Duodenal mucosa (tissue), 2 donors: ENCODE results near the gene SMC4.
A peak's percentile ranks its signal among the peaks of the same experiment; 100 is the strongest.

ENCODE experiments used
- H3K27ac ChIP-seq: one replicate; pipeline ENCODE4 v1.7.0; 2013; ENCODE audit warnings: low read depth, low read length
- H3K27me3 ChIP-seq, 2 donors: one replicate each; pipeline ENCODE4 v1.7.0; 2013; ENCODE audit warnings: low read length in 2 of 2, control low read depth in 1 of 2; ENCODE audit not compliant: insufficient read depth in 2 of 2, control insufficient read depth in 1 of 2
- H3K36me3 ChIP-seq, 2 donors: one replicate each; pipeline ENCODE4 v1.7.0; 2013; ENCODE audit warnings: low read length in 2 of 2, control low read depth in 1 of 2; ENCODE audit not compliant: insufficient read depth in 2 of 2, control insufficient read depth in 1 of 2
- H3K4me1 ChIP-seq, 2 donors: one replicate each; pipeline ENCODE4 v1.7.0; 2013; ENCODE audit warnings: low read length in 2 of 2, control low read depth in 1 of 2; ENCODE audit not compliant: insufficient read depth in 2 of 2, control insufficient read depth in 1 of 2
- H3K4me3 ChIP-seq, 2 donors: one replicate each; pipeline ENCODE4 v1.7.0; 2013; ENCODE audit warnings: low read length in 2 of 2, low read depth in 1 of 2
- H3K9ac ChIP-seq, 2 donors: one replicate each; pipeline ENCODE4 v1.7.0; 2013; ENCODE audit warnings: low read length in 2 of 2, low read depth in 1 of 2
- H3K9me3 ChIP-seq, 2 donors: one replicate each; pipeline ENCODE4 v1.7.0; 2013; ENCODE audit warnings: low read length in 2 of 2, control low read depth in 1 of 2; ENCODE audit not compliant: control insufficient read depth in 1 of 2

Gene SMC4

DNA sequence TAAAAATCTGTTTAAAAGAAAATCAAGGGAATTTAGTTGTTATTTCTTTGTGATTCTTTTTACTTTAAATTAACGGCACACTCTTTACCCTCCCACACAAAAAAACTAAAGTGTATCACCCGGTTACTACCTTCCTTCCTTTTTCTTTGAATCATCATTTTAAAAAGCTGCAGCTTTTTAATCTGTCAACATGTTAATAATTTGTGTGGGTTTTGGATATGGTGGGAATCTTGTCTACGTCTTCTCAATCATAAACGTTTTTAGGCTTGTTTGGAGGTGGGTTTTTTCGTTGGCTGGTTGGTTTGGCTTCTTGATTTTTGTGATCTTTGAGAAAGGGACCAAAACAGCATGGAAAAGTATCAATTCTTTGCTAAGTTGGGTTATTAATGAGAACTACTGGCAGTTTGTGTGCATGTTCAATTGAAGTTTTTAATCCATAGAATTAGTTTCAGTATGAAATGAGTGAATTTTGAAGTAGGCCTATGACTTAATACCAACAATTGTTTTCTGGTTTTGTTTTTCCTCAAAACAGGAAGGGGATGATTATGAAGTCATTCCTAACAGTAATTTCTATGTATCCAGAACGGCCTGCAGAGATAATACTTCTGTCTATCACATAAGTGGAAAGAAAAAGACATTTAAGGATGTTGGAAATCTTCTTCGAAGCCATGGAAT lies 4.5 kb downstream of the SMC4 start:
- H3K4me3 ChIP-seq, result peak overlapping the region in 1 of 2 donors; percentile 26

GRCh38 chr3:160409812-160410610 lies 10.6 kb downstream of the SMC4 start:
- Histone ChIP-seq H3K9me3 (no peaks in the 10 kb centered on the region), H3K27me3 (no peaks in the 10 kb centered on the region), H3K4me1 (no peaks in the 10 kb centered on the region), H3K4me3 (no peak overlapping the region), H3K36me3 (peaks cover 3 to 14% of the 10 kb centered on the region in 2 donors), H3K27ac (no peak overlapping the region), H3K9ac (no peak overlapping the region)

More for the DNA sequence above, 4.5 kb downstream of the SMC4 start:
- Histone ChIP-seq H3K27ac (no peak overlapping the region), H3K4me1 (no peaks in the 10 kb centered on the region), H3K36me3 (peaks cover 0 to 3% of the 10 kb centered on the region in 2 donors), H3K27me3 (no peaks in the 10 kb centered on the region), H3K9me3 (no peaks in the 10 kb centered on the region), H3K9ac (peak overlapping the region in 1 of 2 donors; percentile 91)

DNA sequence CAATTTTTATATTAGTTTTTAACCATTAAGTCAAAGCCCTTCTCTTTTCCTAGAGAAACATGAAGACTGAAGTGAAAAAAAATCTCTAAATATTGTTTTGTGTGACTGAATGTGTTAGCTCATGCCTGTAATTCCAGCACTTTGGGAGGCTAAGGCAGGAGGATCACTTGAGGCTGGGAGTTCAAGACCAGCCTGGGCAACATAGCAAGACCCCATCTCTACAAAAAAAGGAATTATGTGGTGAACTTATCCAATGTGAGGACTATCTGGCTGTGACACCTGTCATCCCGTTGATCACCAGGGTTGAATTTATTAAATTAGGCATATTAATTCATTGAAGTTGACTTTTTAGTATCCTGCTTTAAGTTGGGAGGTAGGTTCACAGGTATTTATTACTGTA lies 13.0 kb downstream of the SMC4 start:
- no peak overlapping the region for H3K27ac ChIP-seq
- no peak overlapping the region for H3K9ac ChIP-seq
- H3K27me3 ChIP-seq, result no peaks in the 10 kb centered on the region
- no peaks in the 10 kb centered on the region for H3K4me1 ChIP-seq
- no peaks in the 10 kb centered on the region for H3K9me3 ChIP-seq
- no peak overlapping the region for H3K4me3 ChIP-seq
- peaks cover 4 to 33% of the 10 kb centered on the region in 2 donors for H3K36me3 ChIP-seq

DNA sequence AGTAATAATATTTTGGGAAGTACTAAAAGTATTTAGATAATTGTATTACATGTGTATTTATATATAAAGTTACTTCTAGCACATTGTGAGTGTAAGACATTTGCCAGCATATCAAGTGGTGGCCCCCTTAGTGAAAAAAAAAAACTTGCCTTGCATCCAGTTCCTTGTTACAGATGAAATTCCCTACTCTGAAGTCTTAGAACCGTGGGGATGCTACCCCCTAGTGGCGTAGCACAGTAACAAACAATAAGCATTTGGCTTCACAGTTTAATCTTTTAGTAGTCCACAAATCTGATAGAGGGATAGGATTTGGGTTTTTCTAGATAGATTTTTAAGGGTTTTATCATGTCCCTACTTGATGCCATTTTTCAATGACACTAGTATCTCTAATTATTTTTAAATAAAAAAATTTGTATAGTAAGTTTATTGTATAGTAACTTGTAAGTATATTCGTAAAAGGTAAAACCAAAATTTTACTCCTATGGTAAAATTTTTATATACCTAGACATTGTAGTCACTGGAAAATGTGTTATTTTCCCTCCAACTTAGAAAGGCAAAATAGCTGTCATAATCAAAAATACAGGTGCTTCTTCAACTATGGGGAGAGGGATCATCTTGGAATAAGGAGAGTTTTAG lies 14.3 kb downstream of the SMC4 start:
- no peaks in the 10 kb centered on the region for H3K9me3 ChIP-seq
- no peaks in the 10 kb centered on the region for H3K27me3 ChIP-seq
- no peak overlapping the region for H3K27ac ChIP-seq
- H3K4me3 ChIP-seq, result no peak overlapping the region
- H3K4me1 ChIP-seq, result no peaks in the 10 kb centered on the region
- no peak overlapping the region for H3K9ac ChIP-seq
- H3K36me3 ChIP-seq, result peaks cover 4 to 43% of the 10 kb centered on the region in 2 donors

DNA sequence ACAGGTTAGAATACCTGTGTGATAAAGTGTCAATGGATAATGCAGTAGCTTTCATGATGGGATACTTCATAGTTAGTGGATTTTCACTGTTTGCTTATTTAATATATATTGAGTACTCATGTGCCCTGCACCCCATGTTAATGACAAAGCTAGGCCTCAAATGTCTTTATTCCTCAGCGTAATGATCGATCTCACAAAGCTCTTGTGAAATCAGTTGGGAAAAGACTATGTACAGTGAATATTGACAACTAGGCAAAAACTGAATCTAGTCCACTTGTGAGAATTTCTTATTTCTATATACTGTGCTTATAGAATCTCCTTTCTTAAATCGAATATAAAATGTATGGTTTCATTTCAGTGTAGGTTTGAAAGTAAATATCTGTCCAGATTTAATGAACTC lies 17.9 kb downstream of the SMC4 start:
- Histone ChIP-seq H3K9me3 (no peaks in the 10 kb centered on the region), H3K27ac (no peak overlapping the region), H3K9ac (no peak overlapping the region), H3K4me3 (no peak overlapping the region), H3K27me3 (no peaks in the 10 kb centered on the region), H3K4me1 (no peaks in the 10 kb centered on the region), H3K36me3 (peaks cover 16 to 63% of the 10 kb centered on the region in 2 donors)

GRCh38 chr3:160427832-160428424 lies 28.5 kb downstream of the SMC4 start:
- Histone ChIP-seq H3K9ac (no peak overlapping the region), H3K27ac (no peak overlapping the region), H3K36me3 (peaks cover 35 to 75% of the 10 kb centered on the region in 2 donors), H3K4me3 (no peak overlapping the region), H3K27me3 (no peaks in the 10 kb centered on the region), H3K4me1 (no peaks in the 10 kb centered on the region), H3K9me3 (no peaks in the 10 kb centered on the region)

DNA sequence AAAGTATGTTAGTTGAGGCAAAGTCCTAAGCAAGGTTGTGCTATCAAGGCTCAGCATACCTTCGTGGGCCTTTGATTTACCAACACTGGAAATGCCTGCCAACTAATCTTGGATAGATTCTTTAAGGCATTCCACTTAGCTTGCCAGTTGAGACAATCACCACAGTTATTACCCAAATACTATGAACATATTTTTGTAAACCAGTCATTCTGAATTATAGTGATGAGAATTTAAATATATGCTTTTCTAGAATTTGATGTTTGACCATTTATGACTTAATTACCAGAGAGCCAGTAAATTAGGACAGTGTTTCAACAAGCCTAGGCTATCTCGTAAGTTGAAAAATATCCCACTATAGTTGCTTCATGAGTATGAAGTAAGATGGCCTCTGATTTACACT lies 34.6 kb downstream of the SMC4 start:
- Histone ChIP-seq H3K4me1 (no peaks in the 10 kb centered on the region), H3K9me3 (no peaks in the 10 kb centered on the region), H3K4me3 (no peak overlapping the region), H3K27me3 (no peaks in the 10 kb centered on the region), H3K9ac (no peak overlapping the region), H3K27ac (no peak overlapping the region), H3K36me3 (peaks cover 22 to 54% of the 10 kb centered on the region in 2 donors)

DNA sequence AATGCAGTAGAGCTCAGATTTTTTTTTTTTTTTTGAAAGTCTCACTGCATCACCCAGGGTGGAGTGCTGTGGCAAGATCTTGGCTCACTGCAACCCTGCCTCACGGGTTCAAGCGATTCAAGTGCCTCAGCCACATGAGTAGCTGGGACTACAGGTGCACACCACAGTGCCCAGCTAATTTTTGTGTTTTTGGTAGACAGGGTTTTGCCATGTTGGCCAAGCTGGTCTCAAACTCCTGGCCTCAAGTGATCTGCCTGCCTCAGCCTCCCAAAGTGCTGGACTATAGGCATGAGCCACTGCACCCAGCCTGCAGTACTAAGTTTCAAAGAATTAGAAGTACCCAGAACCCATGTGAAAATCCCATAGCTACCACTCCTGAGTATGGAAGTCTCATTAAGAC lies 35.6 kb downstream of the SMC4 start:
- no peaks in the 10 kb centered on the region for H3K9me3 ChIP-seq

DNA sequence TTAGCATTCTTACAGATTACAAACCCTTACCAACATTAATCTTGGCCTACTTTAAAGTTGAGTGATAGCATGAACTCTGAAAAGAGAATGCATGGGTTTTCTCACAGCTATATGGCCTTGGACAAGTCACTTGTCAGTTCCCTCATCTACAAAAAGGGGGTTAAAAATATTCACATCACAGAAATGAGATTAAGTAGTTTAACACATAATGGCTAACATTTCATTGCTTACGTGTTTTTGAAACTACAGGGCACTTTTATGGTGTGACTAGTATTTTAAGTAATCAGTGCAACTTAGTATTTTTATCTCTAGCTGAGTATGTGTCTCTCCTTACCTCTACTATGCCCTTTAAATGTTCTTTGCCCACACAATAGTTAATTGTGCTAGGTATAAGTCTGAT lies 36.3 kb downstream of the SMC4 start:
- Histone ChIP-seq H3K9me3 (no peaks in the 10 kb centered on the region), H3K36me3 (peaks cover 16 to 43% of the 10 kb centered on the region in 2 donors), H3K4me1 (no peaks in the 10 kb centered on the region), H3K4me3 (no peak overlapping the region), H3K9ac (no peak overlapping the region), H3K27me3 (no peaks in the 10 kb centered on the region), H3K27ac (no peak overlapping the region)

More for the DNA sequence above, 35.6 kb downstream of the SMC4 start:
- H3K4me1 ChIP-seq, result no peaks in the 10 kb centered on the region
- H3K27ac ChIP-seq, result no peak overlapping the region
- no peaks in the 10 kb centered on the region for H3K27me3 ChIP-seq
- peaks cover 21 to 49% of the 10 kb centered on the region in 2 donors for H3K36me3 ChIP-seq
- no peak overlapping the region for H3K4me3 ChIP-seq
- H3K9ac ChIP-seq, result no peak overlapping the region

DNA sequence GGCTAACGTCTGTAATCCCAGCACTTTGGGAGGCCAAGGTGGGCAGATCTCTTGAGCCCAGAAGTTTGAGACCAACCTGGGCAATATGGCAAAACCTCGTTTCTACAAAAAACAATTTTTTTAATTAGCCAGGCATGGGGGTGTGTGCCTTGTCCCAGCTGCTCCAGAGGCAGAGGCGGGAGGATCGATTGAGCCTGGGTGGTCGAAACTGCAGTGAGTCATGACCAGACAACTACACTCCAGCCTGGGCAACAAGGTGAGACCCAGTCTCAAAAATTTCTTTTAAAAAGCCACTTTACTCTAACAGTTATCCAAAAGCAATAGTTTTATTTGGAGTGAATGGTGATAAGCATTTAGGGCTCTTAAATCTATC lies 37.6 kb downstream of the SMC4 start:
- Histone ChIP-seq H3K4me1 (no peaks in the 10 kb centered on the region), H3K4me3 (no peak overlapping the region), H3K36me3 (peaks cover 10 to 33% of the 10 kb centered on the region in 2 donors), H3K9me3 (no peaks in the 10 kb centered on the region), H3K9ac (no peak overlapping the region), H3K27me3 (no peaks in the 10 kb centered on the region), H3K27ac (no peak overlapping the region)
